TTC549 (cell line): Measurements from ENCODE around the gene DPYD.

ENCODE experiments used
- FAIRE-seq: peaks from 2 replicates; lab custom pipeline; 2012; peaks lifted over from hg19 to GRCh38; lab: Jason Lieb, UNC

DPYD gene

GRCh38 chr1:97423403-97423802 is 497.4 kb downstream of the DPYD start:
- FAIRE-seq = no peak

- FAIRE-seq = no peak
Observed at GRCh38 chr1:97417661-97418060, 503.2 kb downstream of the DPYD start.

- no peak for FAIRE-seq
Observed at GRCh38 chr1:97414682-97415312, 506.0 kb downstream of the DPYD start.

- FAIRE-seq = no peak
Observed at GRCh38 chr1:97412737-97413136, 508.1 kb downstream of the DPYD start.

GRCh38 chr1:97412166-97412565 is 508.7 kb downstream of the DPYD start:
- FAIRE-seq = no peak

- FAIRE-seq = no peak
Observed at GRCh38 chr1:97396463-97396862, 524.4 kb downstream of the DPYD start.

GRCh38 chr1:97392701-97393100 is 528.1 kb downstream of the DPYD start:
- no peak for FAIRE-seq

- no peak for FAIRE-seq
Observed at GRCh38 chr1:97385536-97386277, 535.1 kb downstream of the DPYD start.

GRCh38 chr1:97384294-97384968 is 536.4 kb downstream of the DPYD start:
- FAIRE-seq = no peak

GRCh38 chr1:97383797-97384196 is 537.0 kb downstream of the DPYD start:
- FAIRE-seq = no peak

GRCh38 chr1:97382206-97382605 is 538.6 kb downstream of the DPYD start:
- no peak for FAIRE-seq

- no peak for FAIRE-seq
Observed at GRCh38 chr1:97379387-97380075, 541.3 kb downstream of the DPYD start.

GRCh38 chr1:97378596-97378995 is 542.2 kb downstream of the DPYD start:
- FAIRE-seq = no peak

GRCh38 chr1:97377432-97378034 is 543.3 kb downstream of the DPYD start:
- FAIRE-seq = no peak

GRCh38 chr1:97373000-97373399 is 547.8 kb downstream of the DPYD start:
- FAIRE-seq = no peak

- no peak for FAIRE-seq
Observed at GRCh38 chr1:97372531-97372930, 548.3 kb downstream of the DPYD start.

- FAIRE-seq = no peak
Observed at GRCh38 chr1:97368296-97368695, 552.5 kb downstream of the DPYD start.

- FAIRE-seq = no peak
Observed at GRCh38 chr1:97366984-97367383, 553.9 kb downstream of the DPYD start.

- FAIRE-seq = no peak
Observed at GRCh38 chr1:97365026-97365425, 555.8 kb downstream of the DPYD start.

- FAIRE-seq = no peak
Observed at GRCh38 chr1:97364086-97364485, 556.7 kb downstream of the DPYD start.

- no peak for FAIRE-seq
Observed at GRCh38 chr1:97356309-97356708, 564.5 kb downstream of the DPYD start.

- FAIRE-seq = no peak
Observed at GRCh38 chr1:97352936-97353382, 567.9 kb downstream of the DPYD start.
